Type B pancreatic cell (in vitro differentiated cells): ENCODE data around the gene BBS7. TPM values are rescaled to one million over a fixed set of nuclear protein-coding genes. Genes with fewer than 3 reads are reported as not detected.

Experiments used
- DNase-seq: peaks from one replicate; pipeline ENCODE4 v3.0.0; 2021; ENCODE audit warnings: mixed read lengths; ENCODE audit not compliant: unreplicated experiment; ENCODE audit errors: extremely low spot score
- H3K27ac Mint-ChIP-seq: 2 replicates; pipeline ENCODE4 v1.8.0; 2021; ENCODE audit warnings: mild to moderate bottlenecking, mixed read lengths
- H3K27me3 Mint-ChIP-seq: 2 replicates; pipeline ENCODE4 v1.8.0; 2021; ENCODE audit warnings: mixed read lengths
- H3K36me3 Mint-ChIP-seq: 2 replicates; pipeline ENCODE4 v1.8.0; 2021; ENCODE audit warnings: mixed read lengths
- H3K4me1 Mint-ChIP-seq: one replicate; pipeline ENCODE4 v1.8.0; 2021; ENCODE audit warnings: mixed read lengths; ENCODE audit not compliant: unreplicated experiment
- H3K4me3 Mint-ChIP-seq: 2 replicates; pipeline ENCODE4 v1.8.0; 2021; ENCODE audit warnings: mild to moderate bottlenecking, mixed read lengths
- H3K9me3 Mint-ChIP-seq: 2 replicates; pipeline ENCODE4 v1.8.0; 2021; ENCODE audit warnings: mixed read lengths
- CTCF ChIP-seq: fragments of 200-600 bp; sonication (generic); conservative IDR thresholded peaks from 2 replicates; pipeline ENCODE4 v1.5.0; 2021; ENCODE audit warnings: antibody characterized with exemption, mild to moderate bottlenecking
- total RNA-seq: library from RNA; stranded (reverse); gene quantifications from 2 replicates; pipeline ENCODE4 v1.2.1, GENCODE V29; 2021; ENCODE audit warnings: low replicate concordance

Gene BBS7
- total RNA-seq, 1 donor from 2014 or later, result 26.0 TPM

- no peak overlapping the region for H3K27ac Mint-ChIP-seq
- TF ChIP-seq CTCF, result no peak
- DNase-seq, result no peak
- peaks cover 3% of the 10 kb centered on the region for H3K36me3 Mint-ChIP-seq
- H3K9me3 Mint-ChIP-seq, result no peaks in the 10 kb centered on the region
- peaks cover 14% of the 10 kb centered on the region for H3K27me3 Mint-ChIP-seq
- H3K4me3 Mint-ChIP-seq, result peak overlapping the region; percentile 91
- peaks cover 21% of the 10 kb centered on the region for H3K4me1 Mint-ChIP-seq
Observed at GRCh38 chr4:121799867-121800501, 70.3 kb downstream of the BBS7 start.

GRCh38 chr4:121799208-121799823 is 71.0 kb downstream of the BBS7 start:
- Mint-ChIP-seq H3K27me3 (peaks cover 20% of the 10 kb centered on the region), H3K27ac (no peak overlapping the region), H3K9me3 (no peaks in the 10 kb centered on the region), H3K4me1 (peaks cover 21% of the 10 kb centered on the region), H3K4me3 (peak overlapping the region; percentile 22), H3K36me3 (peaks cover 3% of the 10 kb centered on the region)
- no peak for TF ChIP-seq CTCF
- no peak for DNase-seq

GRCh38 chr4:121796283-121796682 is 74.0 kb downstream of the BBS7 start:
- H3K4me1 Mint-ChIP-seq, result peaks cover 8% of the 10 kb centered on the region
- no peak overlapping the region for H3K27ac Mint-ChIP-seq
- no peak for DNase-seq
- TF ChIP-seq CTCF, result no peak
- H3K9me3 Mint-ChIP-seq, result no peaks in the 10 kb centered on the region
- H3K36me3 Mint-ChIP-seq, result no peaks in the 10 kb centered on the region
- peaks cover 22% of the 10 kb centered on the region for H3K27me3 Mint-ChIP-seq
- H3K4me3 Mint-ChIP-seq, result no peak overlapping the region

GRCh38 chr4:121794505-121795188 is 75.6 kb downstream of the BBS7 start:
- Mint-ChIP-seq H3K4me3 (no peak overlapping the region), H3K4me1 (no peaks in the 10 kb centered on the region), H3K27ac (no peak overlapping the region), H3K9me3 (no peaks in the 10 kb centered on the region), H3K27me3 (peaks cover 20% of the 10 kb centered on the region), H3K36me3 (no peaks in the 10 kb centered on the region)
- TF ChIP-seq CTCF, result no peak
- no peak for DNase-seq

- Mint-ChIP-seq H3K36me3 (no peaks in the 10 kb centered on the region), H3K4me1 (no peaks in the 10 kb centered on the region), H3K9me3 (no peaks in the 10 kb centered on the region), H3K4me3 (no peak overlapping the region), H3K27ac (no peak overlapping the region), H3K27me3 (peaks cover 31% of the 10 kb centered on the region)
- no peak for TF ChIP-seq CTCF
- no peak for DNase-seq
Observed at GRCh38 chr4:121792966-121793365, 77.3 kb downstream of the BBS7 start.
